ENCODE results near the gene SLC18A2.

SLC18A2 gene

DNA sequence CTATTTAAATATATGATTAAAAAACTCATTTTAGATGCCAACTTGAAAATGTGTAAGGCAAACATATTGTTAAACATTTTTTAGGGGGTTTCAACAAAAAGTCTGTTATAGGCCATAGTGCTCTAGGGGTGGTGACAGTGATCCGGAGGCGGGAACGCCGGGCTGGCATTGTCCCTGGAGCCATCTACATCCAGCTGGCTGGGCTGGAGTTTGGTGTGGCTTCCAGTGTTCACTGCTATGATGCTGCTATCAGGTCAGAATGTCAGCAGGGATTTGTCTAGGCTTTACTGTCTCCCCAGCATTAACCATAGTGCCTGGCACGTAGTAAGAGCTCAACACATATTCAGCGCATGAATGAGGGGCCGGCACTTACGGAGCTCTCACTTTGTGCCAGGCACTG, 1.9 kb upstream of the SLC18A2 start:
- no peak for DNase-seq

DNA sequence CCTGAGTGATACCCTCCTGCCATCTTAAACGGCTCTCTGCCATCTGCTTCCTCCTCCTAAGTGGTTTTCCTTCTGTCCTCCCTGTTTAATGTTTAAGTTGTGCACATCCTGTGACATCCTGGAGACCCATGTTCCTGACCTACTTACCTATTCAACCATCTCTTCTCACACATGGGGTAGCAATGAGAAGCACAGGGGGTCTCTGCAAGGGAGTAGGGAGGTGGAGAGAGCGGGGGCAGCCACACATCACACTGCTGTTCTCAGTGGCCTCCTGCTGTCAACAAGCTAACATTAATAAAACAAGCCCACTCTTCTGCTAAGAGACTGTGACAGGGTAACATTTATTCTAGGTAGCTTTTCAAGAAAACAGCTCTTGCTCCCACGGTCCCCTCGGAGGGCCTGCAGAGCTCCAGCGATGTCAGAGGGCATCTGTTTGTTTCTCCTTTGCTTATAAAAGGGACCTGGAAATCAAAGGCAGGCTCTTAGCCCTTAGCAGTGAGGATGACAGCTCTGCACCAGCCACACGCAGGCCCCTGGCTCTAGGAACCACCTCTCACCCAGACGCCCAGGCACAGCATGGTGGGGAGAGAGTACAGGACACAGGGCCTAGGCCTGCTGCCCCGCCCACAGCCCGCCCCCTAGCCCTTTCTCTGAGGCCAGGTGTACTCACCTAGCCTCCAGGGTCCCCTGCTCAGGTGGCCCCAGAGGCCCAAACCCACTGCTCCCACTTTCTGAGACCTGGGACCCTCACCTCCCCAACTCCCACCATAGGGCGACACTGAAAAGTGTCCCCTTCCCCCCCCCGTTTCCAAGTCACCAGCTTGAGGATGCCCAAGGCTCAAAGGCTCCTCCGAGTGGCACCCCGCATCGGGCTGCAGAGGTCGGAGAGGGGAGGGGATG, 943 bp upstream of the SLC18A2 start:
- no peak for DNase-seq

DNA sequence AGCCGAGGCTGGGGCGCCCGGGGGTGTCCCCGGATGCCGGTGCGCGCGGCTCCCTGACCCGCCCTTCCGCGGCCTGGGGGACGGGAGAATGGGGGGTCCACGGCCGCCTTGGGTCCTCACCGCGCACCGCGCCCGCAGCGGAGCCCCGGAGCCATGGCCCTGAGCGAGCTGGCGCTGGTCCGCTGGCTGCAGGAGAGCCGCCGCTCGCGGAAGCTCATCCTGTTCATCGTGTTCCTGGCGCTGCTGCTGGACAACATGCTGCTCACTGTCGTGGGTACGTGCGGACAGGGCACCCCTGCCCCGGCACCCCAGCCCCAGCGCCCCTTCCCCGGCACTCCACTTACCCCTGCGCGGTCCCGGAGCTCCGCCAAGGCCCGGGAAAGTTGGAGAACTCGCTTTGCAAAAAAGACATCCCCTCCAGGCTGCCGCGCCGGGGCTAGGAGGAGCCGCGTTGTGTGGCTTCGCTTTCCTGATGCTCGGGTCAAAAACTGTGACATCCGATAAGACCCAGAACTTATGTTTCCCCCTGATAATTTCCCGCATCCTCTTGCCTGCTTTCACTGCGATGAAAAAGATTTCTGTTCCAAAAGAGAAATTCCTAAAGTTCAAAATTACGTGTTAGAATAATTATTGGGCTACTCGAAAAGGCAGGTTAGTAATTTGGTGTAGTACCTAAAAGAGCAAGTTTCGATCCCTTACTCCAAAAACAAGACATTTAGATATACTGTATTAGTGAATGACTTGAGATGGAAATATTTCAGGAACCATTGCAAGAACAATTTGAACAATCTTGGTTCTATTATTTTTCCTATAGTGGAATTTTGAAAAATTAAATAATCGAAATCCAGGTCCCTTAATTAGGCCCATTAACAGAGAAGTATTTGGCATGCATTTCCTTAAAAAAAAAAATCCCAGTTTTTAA, 888 bp downstream of the SLC18A2 start:
- no peak for DNase-seq

DNA sequence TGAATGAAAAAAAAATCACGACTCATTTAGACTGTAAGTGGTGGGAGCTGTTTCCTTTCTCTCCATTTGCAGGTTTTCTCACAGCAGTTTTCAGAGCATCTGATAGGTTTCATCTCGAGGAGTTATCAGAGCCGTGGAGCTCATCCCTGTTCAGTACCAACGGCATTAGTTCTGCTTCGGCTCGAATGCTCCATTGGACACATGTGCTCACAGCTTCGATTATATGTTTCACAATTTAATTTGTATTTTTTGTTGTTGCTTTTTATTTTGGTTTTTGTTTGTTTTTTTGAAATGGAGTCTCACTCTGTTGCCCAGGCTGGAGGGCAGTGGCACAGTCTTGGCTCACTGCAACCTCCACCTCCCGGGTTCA, 1.5 kb downstream of the SLC18A2 start:
- no peak for DNase-seq

DNA sequence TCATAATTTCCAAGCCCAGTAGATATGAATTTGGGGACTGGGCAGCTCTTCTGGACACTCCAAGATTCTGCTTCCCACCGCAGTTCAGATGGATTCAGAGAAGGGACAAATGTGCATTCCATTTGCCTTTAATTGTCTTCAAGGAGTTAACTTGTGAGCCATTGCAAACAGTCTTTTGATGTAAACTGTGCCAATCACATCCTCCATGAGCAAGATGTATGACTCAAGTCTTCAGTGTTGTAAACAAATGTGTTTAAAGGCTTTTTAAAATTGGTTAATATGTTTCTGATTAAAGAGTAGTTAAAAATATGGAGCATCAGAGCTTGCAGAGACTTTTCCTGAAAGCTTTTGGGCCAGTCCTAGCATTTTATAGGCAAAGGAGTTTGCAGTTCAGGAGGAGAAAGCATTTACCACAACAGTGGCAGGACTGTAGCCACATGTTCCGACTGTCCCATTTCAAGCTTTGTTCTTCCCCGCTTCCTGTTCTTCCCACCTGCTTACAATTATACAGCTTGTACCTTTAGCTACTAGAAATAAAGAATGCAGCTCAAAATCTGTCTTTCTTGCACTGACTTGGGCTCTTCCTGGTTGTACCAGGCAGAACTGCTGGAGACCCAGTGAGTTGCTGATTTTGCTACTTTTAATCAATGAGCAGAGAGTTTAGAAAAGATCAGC, 6.2 kb downstream of the SLC18A2 start:
- DNase-seq, result no peak

DNA sequence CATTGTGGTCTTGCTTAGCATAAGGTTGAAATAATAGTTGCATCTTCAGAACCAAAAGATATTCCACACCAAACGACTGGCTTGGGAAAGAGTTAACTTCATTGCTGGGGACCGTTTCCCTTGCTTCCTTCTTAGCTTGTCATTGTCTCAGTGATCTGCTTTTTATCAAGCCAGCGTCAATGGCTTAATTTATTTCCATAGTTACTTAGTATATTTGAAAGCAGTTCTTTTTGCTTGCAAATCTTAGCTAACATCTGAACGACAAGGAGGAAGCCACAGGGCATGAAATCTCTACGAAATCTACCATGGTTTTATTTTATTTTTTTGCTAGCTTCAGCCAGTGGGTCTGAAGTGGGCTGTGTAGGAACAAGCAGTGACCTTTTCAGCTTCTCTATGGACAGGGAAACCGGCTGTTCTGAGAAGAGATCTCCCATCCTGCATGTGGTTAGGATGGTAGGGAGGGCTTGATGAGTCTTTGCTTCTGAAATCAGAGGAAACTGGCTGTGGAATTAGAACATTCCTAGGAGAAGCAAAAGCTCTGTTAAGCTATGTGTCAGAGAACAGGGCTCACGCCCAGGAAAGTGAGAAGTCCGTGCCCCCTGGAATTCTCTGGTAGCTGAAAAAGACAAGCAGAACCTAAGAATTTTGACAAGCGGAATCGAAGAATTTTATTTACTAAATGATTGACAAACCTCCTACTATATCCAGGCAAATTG, 8.0 kb downstream of the SLC18A2 start:
- no peak for DNase-seq

DNA sequence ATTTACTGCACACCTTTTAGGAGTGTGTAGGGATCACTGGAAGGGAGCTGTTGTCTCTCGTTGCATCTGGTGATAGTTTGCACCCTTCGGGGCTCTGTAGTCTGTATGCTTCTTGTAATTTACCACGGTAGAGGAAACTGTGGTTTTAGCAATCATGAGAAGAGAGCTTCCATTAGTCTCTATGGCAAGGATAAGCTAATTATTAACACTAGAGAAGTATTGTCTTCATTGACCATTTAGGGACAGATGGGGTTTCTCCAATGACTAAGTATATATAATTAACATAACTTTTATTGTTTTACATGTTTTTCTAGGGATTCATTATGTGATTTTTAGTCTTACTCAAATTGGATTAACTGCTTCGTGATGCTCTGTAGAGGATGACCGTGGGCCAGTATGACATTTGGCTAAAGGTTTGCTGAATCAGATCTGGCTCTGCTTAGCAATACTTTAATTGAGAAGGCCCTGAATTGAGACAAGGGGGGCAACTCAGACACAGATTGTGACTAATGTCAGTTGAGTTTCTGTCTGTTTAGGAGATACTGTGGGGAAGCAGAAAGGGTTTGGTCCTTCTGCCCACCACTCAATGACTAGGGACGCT, 8.7 kb downstream of the SLC18A2 start:
- no peak for DNase-seq

DNA sequence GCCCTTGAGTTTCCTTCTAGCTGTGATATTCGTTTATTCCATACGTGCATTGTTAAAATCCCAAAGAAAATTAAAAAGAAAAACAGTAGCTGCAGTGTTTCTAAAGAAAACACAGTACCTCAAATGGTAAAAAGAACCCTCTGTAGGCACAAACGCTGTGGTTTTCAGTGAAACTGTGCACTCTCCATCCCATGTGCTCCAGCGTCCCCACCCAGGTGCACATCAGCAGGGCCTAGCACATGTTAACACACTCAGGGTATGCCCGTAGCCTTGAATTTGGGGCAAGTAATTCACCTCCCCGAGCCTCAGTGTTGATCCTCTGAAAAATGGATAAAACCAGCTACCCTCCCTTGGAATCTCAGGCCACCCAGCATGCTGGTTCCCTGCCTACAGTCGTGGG, 9.5 kb downstream of the SLC18A2 start:
- no peak for DNase-seq

DNA sequence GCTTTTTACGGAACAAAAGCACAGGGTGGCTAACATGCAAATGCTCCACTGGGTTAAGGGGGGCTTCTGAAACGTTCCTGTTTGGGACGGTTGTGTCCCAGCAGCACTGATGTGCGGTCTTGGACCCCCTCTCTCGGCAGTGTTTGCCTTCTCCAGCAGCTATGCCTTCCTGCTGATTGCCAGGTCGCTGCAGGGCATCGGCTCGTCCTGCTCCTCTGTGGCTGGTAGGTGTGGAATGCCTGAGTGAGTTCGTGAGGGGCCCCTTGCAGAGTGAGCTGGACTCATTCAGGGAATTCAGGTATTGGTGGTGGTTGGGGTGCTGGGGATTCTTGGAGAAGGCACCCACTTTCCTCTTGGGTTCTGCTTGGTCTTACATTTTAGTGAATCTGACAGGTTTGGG, 13.0 kb downstream of the SLC18A2 start:
- no peak for DNase-seq

DNA sequence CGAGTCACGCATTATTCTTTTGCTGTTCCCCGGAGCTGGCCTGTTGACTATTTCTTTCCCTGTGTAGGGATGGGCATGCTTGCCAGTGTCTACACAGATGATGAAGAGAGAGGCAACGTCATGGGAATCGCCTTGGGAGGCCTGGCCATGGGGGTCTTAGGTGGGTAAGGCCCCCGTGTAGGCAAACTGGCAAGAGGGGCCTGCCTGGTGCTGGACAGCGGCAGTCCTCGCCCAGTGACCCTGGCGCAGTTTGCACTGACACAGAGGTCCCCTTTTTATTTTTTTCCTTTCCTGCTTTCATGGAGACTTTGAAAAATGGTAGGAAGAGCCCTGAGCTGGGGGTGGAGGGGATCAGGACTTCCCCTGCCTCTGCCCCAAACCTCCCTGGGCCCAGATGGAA, 13.4 kb downstream of the SLC18A2 start:
- DNase-seq, result no peak

DNA sequence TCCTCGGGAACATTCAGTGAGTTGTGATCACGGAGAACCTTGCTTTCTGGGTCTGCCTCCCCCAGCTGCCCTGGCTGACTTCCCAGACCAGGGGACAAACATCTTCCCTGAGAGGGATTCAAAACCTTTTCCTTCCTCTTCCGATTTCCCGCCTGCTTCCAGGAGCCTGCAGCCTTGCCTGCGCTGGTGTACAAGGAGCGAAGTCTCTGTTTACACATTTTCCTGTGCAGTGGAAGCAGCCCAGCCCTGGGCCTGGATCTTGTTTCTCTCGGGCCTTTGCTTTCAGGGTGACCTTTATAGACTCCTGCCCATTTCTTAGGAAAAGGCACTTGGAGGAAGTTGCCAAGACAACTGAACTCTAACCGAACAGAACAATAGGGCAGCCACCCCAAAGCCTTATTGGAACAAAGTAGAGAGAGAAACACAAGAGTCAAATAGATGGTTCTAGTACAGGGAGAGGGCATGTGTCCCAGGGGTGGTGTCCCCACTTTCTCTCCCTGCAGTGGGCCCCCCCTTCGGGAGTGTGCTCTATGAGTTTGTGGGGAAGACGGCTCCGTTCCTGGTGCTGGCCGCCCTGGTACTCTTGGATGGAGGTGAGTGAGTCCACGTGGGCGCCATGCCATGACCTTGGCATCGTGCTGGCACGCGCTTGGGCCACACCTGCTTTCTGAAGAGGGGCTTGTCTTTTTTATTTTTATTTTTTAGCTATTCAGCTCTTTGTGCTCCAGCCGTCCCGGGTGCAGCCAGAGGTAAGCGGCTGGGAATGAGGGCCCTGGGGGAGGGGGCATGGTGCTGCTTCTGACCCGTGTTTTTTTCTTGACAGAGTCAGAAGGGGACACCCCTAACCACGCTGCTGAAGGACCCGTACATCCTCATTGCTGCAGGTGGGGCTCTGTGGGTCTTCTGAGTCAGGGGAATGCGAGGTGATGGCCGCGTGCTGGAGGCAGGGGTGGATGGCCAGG, 14.1 kb downstream of the SLC18A2 start:
- DNase-seq, result no peak

DNA sequence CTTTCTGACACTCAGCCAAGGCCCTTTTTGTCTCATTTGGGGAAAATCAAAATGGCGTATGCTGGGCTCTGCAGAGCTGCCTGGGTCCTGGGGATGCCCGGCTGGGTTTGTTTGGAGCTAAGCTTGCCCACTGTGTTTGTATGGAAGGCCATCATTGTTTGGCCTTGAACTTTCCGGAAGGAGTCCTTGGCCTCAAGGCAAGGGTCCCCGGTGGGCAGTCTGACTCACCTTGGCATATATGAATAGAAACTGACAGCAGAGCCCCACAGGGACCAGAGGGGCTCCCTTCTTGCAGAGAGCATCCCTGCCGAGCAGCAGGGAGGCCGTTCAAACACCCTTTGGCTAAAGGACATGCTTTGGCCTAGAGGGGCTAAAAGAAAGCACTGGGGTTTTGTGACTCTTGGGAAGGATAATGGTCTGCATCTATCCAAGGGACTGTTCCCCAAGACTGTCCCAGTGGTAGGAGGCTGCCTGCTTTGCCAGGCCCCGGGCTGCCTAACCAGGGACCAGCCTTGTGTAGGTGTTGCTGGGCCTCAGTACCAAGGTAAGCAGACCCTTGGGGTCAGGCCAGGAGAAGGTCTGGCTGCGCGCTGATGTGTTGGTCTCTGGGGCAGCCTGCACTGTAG, 15.0 kb downstream of the SLC18A2 start:
- no peak for DNase-seq

DNA sequence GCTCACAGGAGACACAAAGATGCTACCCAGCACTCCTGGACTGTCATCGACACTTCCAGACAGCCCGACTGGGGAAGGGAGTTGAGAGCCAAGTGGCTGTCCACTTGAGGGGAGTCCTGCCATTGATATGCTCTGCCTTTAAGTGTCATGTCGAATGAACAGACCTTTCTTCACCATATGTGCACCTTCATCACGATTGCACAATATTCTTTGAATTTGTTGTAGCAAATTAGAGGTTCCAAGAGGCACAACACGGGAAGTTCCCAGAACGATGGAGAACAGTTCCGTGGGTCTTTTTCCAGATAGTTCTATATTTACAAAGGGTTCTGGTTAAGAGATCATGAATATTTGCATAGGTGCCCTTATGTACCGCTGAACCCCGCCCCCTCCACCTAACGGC, 16.0 kb downstream of the SLC18A2 start:
- no peak for DNase-seq

DNA sequence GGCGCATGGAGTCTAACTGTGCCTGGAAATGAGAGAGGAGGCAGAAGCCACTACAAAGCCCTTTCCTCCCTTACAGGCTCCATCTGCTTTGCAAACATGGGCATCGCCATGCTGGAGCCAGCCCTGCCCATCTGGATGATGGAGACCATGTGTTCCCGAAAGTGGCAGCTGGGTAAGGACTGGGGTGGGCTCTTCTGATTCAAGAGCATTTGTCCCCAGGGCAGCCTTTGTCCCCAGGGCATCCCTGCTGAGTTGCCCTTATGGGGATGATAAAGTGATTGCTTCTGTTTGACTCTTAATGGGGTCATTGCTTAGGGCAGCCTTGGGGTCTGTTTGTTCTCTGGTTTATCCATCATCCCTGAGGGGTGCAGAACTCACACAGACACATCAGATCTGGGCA, 16.8 kb downstream of the SLC18A2 start:
- no peak for DNase-seq

DNA sequence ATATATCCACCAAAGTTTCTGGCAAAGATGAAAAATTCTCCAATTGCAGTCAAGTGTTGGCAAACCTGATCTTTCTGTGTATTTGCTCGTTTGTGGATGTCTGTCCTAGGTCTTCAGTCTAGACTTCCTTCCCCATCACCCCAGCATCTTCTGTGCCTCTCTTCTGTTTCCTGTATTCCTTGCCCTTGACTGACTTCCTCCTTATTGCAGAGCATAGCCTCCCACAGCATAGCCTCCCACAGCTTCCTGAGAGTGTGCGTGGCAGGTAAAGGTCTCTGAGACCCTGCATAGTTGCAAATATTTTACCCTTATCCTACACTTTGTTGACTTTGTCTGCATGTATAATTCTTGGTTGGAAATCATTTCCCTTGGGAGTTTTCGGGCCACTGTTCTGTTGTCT, 18.4 kb downstream of the SLC18A2 start:
- no peak for DNase-seq

DNA sequence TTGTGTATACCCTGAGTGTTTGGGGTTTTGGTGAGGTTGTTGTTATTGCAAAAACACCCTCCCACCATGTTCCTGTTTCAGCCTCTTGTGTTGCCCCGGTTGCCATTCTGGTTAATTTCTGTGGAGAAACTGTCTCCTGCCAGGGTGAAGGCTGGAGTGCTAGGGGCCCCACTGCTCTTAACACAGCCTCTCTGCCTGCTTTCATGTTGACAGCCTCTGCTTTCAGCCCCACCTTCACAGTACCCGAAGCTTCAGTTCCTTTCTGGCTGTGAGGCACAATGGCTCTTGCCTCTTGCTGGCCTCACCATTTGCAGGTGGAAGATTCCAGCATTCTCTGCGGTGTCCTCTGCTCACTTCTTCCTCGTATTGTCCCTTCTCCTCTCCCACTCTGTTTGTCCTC, 19.2 kb downstream of the SLC18A2 start:
- DNase-seq, result no peak

DNA sequence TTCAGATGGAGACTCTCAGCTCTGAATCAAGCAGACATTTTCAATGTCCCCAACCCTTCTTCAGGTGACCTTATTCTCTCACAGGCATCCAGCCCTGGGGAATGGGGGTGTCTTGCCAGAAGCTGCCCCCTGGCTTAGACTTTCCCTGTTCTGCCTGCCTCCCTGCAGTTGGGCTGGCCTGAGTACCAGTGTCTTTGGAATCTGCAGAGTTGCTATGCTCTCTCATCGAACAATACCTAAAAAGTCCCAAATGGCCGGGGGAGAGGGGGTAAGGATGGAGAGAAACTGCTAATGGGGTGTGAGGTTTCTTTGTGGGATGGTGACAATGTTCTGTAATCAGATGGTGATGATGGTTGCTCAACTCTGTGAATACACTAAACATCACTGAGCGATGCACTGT, 20.6 kb downstream of the SLC18A2 start:
- DNase-seq, result no peak

DNA sequence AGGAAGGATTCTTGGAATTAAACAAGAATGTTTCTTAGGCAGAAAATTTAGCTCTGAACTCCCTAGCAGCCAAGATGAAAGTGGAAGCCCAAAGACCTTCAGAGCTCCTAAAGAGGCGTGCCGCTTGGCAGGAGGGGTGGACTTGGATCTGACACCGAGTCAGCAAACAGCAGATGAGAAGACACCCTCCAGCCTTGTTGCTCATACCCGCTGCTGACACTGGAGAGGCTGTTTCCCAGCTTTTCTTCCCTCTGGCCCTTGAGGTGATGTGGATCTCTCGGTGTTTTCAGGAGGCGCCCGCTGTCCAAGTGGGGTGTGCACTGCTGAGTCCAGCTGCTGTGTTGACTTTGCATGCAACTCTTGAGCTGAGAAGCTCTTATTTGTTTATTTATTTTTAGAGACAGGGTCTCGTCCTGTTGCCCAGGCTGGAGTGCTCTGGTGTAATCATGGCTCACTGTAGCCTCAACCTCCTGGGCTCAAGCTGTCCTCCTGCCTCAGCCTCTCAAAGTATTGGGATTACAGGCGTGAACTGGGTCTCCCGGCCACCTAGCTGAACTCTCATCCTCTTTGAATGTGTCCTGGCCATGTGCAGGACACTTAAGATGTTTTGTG, 21.5 kb downstream of the SLC18A2 start:
- no peak for DNase-seq

DNA sequence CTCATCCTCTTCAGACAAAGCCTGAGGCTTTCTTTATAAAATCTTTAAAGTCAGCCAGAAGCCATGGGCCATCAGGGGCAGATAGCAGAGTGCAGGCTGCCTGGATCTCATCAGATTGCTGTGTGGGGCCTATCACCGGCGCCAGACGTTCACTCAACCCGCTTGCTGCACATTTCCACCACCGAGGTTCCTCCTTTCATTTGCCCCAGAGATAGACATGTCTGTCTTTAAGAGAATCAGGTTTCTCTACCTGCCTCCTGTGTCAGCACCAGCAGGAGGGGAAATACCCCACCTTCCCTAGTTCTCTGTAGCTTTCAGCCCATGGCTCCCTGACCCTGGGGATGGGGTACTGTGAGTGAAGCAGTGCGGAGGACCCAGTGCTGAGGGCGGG, 22.0 kb downstream of the SLC18A2 start:
- no peak for DNase-seq

DNA sequence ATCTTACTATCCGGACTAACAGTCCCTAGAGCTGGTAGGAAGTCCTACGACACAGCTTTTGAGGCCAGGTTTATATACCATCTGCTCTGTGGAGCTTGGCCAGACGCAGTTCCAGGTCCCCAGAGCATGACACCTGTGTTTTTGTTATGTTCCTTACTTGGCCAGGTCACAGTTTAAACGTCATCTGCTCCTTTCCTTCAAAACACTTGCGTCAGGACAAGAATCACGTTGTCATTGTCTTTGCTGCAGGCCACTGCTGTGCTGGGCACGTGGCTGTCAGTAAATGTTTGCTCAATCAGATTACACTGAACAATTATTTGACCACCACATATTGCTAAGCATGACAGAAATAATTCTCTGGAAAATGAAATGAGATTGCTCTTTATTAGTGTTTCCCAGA, 23.9 kb downstream of the SLC18A2 start:
- DNase-seq, result no peak

All from GOT3 (cell line).